M059J (cell line): ENCODE results near the gene ARL15. TPM values are rescaled to one million over a fixed set of nuclear protein-coding genes. Genes with fewer than 3 reads are reported as not detected.
"Not testable (repeated sequence)": the region's sequence is repeated elsewhere in the genome, so short reads cannot be mapped to it uniquely, and the experiment has no call there.

Experiments used
- DNase-seq: peaks from one replicate; pipeline ENCODE4 v3.0.0-alpha.2; 2012; ENCODE audit warnings: low read depth
- total RNA-seq: library from RNA; depleted of rRNA; stranded (reverse); fragments of >200 nt; shearing (Covaris generic); gene quantifications from 2 replicates; pipeline ENCODE4 v1.2.3, GENCODE V29; 2014

Gene ARL15
- total RNA-seq, 1 experiment from 2014 or later = 20.6 TPM

DNA sequence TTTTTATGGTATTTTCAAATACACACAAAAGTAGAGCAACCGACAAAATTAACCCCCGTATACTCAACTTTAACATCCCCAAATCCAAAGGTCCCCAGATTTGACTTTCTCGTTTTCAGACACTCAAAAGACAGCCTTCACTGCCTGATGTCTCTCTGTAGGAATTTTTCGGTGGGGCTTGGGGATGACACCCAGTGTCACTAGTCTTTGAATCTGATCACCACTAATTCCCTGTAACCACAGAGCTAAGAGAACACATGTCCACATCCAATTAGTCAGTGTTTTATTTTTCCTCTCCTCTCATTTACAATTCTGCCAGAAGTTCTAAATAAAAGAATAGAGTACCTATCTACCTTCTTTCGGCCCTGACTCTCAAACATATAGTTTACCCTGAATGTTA is 324.6 kb downstream of the ARL15 start:
- no peak for DNase-seq

DNA sequence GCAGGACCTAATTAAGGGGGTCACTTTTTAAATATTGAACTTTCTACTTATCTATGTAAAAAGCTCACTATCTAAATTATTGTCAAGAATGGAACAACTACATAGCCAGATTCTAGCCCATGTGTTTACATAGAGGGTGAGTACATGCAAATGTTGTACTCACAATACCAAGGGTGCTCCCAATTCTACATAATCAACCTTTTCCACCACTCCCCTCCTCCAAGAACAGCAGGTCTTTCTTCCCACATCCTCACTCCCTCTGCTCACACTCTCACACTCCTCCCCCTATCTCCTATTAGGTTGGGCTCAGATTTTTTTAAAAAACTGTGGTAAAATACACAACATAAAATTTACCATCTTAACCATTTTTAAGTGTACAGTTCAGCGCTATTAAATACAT is 325.4 kb downstream of the ARL15 start:
- no peak for DNase-seq

DNA sequence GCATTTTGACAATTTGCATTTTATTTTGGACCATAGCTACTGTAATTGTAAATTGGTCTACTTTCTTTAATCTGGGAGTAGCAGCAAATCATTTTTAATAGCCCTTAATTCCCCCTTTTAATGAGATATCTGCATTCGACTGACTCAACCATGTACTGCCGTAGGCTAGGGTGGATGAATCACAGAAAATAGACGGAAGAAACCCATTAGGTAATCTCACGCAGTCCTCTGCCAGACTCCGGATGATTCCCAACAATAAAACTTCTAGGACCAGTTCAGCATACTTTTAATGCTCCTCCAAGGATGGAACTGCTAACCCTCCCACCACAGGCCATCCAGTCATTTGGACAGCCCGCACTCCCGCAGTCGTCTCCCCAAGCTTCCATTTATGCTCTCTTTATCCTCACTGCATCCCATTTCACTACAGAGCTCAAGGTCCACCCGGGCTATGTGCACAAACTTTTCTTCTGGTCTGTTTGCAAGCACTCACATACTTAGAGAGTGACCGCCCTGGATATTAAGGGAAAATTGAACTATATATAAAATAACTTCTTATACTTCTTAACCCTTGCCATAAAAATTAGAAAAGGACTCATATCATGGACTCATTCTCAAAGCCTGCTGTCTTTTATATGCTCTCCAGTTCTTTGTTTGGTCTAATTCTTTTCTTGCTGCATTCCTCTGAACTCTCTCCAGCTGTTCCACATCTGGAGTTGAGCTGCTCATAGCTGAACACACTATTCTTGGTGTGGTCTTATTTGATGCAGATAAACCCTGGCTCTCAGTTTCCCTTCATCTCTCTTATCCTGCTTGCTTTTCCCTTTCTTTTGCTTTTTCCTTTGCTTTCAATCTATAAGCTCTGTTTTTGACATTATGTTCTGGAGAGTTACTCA is 326.6 kb downstream of the ARL15 start:
- DNase-seq = peak; percentile 89

DNA sequence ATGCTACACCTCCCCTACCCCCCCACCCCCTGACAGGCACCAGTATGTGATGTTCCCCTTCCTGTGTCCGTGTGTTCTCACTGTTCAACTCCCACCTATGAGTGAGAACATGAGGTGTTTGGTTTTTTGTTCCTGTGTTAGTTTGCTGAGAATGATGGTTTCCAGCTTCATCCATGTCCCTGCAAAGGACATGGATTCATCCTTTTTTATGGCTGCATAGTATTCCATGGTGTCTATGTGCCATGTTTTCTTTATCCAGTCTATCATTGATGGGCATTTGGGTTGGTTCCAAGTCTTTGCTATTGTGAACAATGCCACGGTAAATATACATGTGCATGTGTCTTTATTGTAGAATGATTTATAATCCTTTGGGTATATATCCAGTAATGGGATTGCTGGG is 328.1 kb downstream of the ARL15 start:
- DNase-seq = not testable (repeated sequence)

DNA sequence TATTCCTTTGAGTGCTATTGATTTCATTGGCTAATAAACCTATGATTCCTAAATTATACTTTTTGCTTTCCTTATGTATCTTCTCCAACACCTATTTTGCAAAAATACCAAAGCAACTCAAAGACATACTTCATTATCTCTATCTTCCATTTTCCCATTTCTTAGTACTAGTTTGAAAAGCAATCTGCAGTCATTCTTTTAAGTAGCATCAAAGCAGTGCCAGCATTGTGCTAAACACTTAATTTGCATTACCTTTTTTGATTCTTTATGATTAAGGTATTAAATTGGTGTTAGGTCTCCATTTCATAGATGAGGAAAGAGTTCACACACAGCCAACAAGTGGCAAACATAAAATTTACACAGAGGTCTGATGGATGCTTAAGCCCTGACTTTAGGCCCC is 330.3 kb downstream of the ARL15 start:
- no peak for DNase-seq

DNA sequence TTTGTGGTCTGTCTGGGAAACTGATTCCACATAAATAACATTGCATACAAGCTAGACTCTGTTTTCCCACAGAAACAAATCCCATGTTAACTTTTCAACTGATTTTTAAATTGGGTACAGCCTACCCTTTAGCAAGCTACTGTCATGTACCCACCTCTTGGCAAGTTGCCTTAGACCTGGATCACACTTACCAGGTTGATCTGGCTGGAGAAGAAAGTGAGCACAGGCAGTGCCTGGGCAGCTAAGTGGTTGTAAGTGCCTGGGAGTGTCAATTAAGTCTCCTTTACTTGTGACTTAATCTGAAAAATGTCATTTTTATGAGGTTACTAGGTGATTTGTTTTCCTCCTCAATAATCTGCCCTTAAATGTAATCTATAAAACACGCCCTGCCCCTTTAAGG is 336.4 kb downstream of the ARL15 start:
- DNase-seq = no peak

DNA sequence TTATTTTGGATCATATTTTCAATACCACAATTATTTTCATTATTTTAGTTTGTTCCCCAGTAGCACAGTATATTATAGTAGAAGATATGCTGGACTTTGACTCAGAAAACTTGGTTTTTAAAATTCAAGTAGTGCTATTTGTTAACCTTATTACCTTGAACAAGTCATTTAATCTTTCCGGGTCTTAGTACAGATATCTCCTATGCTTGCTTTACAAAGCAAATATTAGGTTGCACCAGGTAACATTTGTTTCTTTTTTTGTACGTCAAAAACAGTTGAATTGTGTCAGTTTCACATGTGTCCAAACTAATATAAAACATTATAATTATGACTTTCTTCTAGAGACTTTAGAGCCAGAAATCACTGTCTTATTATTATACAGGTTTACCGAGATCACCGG is 338.1 kb downstream of the ARL15 start:
- no peak for DNase-seq

DNA sequence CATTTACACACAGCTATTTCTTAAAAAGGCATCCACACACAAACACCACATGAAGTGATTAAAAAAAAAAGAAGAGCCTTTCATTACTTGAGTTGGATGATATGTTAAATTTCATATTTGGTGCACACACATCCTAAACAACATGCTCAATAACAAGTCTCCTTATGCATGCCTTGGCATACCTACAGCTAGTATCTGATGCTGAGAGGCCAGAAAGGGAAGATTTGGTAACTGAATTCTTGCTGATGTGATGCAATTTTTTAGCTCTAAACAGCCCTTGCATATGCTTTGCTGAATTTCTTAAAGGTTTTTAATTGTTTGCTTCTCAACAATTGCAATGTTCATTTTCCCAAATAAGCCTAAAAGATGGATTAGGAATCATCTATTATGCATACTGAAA is 338.8 kb downstream of the ARL15 start:
- no peak for DNase-seq

DNA sequence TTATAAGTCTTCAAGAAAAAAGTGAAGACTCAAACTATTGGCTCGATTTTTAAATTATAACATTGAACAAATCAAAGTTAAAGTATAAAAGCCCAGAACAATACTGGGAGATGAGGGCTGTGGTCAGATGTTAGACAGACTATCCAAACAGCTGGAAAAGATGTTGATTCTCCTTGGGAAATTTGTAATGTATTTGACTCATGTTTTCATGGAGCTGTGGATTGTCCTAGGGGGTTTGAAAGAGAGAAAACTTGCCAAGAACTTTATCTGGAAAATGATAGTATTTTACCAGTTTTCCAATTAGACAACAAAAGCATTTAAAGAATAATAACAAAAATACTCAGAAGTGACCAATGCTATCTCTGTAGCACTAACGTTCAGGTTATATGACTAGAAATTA is 339.2 kb downstream of the ARL15 start:
- DNase-seq = no peak

DNA sequence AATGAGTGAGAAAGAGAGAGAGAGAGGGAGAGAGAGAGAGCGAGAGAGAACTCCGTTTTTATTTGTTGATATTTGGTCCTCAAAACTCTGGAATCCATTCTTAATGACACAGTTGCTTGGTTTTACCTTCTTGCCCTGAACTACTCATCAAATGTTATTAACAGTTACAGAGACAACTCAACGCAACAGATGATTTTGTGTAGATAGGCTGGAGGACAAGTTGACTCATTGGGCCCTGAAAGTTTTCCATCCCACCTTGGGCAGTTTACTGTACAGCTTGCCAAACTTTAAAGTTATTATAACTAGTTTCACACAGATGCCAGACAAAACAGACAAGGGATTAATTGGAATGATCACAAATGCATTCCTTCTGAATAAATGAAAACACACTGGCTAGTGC is 339.9 kb downstream of the ARL15 start:
- no peak for DNase-seq

DNA sequence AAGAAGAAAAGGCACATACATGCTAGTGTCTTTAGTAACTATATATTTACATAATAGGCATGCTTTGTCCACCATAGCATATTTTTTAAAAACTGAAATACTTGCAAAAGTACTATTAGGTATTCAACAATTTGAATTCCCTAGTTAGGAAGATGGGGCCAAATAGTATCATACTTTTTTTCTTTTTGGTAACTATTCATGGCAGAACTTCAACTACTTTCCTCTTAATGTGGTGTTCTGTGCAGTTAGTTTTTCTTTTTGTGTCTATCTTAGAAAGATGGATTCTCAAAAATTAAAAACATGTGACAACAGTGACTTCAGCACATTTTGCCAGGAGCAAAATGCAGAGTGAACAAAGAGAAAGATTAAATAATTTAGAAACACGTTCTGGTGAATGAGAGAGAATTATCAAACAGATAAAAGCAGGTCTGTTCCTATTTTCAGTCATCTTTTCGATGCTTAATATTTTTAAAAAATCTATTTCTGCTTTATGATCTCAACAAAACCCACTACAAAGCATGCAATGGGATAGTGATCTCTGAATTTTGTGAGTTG is 341.1 kb downstream of the ARL15 start:
- DNase-seq = no peak

DNA sequence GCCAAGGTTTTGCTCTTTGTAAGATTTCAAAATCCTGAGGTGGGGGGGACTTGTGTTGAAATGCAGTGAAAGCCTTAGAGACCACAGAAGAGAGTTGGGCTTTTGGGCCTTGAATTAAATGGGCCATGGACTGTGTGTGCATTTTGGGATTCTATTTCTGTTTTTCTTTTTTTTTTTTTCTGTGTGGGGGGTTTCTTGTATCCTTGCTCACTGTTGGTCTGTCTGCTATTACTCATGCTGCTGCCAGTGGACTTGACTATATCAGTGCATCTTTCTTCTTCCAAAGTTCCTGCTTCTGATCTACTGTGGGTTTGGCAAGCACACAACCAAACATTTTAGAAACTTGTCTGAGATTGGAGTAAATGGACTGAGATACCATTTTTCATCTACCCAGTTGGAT is 344.9 kb downstream of the ARL15 start:
- DNase-seq = peak; percentile 21

DNA sequence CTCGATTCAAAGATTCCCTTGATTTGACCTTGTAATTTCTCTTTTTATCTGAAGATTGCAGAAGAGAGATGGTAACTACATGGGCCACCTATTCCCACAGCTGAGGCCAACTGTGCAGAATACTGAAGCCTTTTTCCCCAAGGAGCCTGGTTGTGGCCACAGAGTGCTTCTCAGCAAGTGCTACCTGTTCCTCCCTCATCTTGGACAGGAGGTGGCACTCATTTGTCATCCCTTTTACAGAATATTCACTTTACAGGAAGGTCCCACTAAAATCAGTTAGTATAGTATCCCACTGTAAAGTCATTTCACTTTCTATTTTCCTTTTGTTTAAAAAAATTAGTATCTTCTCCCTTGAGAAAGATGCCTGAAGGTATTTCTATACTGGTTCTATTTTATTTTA is 346.4 kb downstream of the ARL15 start:
- peak; percentile 9 for DNase-seq

DNA sequence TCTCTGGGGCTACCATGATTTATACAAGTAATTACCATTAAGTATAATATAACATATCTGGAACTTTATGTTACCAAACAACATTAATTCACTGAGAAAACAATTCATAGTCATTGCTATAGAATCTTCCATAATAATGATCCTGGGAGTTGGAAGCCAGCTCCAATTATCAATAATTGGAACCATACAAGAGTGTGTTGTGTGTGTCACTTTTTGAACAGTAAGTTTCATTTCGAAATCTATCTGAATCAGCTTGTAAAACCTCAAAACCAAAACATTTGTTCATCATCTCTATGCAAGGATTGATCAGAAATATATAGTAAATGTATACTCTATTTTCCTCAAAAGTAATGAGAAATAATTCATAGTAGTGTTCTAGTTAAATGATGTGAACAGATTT is 348.1 kb downstream of the ARL15 start:
- DNase-seq = no peak

DNA sequence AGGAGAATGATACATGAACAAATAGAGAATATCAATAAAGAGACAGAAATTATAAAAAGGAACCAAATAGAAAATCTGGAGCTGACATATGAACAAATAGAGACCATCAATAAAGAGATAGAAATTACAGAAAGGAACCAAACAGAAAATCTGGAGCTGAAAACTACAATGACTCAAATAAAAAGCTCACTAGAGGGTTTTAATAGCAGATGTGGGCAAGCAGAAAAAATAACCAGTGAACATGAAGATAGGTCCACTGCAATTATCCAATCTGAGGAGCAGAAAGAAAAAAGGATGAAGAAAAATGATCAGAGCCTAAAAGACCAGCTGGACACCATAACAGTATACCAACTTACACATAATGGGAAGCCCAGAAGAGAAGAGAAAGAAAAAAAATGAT is 353.7 kb downstream of the ARL15 start:
- no peak for DNase-seq

DNA sequence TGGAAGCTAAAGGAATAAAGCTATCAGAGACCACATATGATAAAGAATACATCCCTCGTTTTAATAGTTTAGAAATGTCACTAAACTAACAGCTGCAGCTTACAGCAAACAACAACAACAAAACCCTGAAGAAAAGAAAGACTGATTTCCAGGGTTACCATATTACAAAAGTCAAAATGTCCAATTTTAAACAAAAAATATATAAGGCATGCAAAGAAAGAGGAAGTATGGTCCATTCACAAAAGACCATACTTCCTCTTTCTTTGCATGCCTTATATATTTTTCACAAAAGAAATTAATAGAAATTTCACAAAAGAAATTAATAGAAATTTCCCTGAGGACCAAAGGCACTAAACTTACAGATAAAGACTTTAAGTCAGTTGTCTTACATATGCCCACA is 354.2 kb downstream of the ARL15 start:
- no peak for DNase-seq

DNA sequence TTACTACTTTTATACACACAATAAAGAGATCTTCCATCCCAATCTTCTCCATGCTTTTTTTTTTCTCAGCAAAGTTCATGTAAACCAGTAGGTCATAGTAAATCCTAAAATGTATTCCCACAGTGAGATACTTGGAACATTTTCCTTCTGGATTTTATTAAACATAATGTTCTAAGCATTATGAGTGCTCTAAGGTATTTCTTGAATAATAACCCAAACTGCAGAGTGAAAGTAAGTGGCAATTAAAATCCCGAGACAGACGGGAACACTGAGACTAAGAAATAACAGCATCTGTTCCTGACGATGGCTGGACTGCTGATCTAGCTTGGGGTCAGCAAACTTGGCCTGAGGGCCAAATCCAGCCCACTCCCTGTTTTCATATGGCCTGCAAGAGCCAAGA is 359.8 kb downstream of the ARL15 start:
- DNase-seq = no peak

DNA sequence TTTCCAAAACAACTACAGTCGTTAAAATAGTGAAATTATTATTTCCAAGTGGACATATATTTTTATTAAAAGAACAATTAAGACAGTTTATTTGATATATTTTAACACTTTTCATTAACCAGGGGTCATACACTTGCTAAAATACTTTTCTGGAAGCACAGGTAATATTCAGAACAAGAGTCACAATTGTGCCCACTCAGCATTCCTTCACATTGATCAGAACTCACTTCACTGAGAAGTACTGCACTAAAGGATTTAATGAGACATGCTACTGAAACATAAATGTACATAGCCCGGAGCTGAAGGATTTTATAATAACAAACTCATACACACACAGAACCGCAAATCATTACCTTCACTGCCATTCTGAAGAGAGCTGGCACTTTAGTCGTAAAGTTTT is 361.8 kb downstream of the ARL15 start:
- no peak for DNase-seq

DNA sequence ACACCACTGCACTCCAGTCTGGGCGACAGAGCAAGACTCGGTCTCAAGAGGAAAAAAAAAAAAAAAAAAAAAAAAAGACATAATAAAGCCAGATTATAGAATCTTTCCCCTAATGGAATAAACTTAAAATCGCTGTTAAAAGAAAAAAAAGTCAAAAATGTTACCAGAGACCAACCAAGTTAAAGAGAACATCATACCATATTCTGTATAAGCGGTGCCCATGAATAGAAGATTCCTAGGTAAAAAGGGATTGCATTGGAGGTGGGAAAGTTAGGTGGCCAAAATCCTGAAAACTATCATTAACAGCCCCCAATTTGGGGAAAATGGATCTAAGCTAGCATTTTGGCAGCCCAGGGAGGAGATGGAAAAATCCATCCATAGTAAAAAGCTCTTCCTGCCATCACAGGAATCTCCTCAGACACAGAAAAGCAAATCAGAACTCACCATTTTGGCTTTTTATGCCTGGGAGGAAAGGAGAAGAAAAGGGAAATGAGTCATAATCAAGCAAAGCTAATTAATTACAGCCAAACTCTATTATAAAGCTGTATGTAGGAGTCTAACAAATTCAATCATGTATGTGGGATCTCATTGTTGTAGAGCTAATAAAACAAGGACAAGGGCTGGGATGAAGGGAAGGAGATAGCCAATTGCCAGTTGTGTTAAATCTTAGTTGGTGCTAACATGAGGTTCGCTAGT is 363.8 kb downstream of the ARL15 start:
- peak; percentile 41 for DNase-seq

DNA sequence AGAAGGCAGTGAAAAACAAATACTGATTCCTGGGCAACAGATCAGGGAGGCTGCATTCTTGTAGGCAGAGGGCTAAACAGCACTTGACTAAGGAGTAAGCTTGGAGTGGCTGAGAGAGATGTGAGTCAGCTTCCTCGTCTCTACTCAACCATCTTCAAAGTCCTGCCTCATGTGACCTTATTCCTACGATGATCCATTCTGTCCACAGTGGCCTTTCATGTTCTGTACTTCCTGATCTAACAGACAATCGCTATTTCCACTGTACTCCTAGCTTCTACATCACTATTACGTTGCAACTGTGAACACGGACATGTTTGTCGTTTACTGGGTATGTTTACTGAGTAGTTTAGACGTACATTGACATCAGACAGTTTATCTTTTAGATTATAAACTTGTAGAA is 365.4 kb downstream of the ARL15 start:
- DNase-seq = peak; percentile 33

DNA sequence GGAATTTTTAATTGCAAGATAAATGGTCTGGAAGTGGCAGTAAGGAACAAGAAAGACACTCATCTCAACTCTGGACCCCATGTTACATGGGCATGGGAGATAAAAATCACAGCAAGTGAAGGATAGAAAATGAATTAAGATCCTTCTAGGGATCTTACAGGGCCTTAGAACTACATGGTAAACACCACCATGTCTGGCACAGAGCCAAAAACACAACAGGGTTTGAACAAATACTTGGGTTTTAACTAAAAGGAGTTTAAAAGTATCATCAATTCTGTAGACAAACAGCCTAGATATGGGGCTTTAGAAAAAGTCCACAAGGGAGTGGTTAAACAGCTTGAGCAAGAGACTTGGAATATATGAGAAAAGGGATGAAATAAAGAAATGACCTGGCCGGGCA is 366.4 kb downstream of the ARL15 start:
- DNase-seq = no peak

DNA sequence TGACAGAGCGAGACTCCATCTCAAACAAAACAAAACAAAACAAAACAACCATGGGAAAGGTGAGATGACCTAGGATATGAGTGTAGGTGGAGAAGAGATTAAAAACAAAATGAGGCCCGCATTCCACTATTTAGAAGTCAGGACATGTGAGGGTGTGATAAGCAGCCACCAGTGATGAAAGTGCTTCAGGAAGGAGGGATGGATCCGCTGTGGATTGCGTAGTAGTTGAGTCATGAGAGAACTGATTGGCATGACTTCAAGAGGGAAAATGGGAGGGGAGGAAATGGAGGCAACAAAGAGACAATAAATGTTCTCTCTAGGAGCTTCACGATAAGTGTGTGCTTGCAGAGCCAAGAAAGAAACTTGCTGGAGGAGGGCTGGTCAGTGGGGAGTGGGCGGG is 367.6 kb downstream of the ARL15 start:
- DNase-seq = peak; percentile 35

DNA sequence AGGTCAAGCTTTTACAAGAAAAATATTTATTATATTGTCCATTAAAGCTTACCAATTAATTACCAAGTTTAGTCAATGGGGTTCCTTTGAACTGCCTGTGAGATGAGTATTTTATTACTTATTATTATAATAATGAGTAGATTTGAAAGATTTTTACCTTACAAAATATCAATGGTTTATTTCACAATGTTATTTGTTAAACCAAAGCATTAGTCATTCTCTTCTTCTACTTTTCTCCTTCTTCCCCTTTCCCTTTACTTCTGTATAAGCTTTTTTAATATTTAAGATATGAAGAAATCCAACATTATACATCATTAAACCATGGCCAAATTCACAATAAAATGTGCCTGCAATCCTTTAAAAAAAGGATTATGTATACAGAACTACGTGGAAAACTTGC is 369.5 kb downstream of the ARL15 start:
- DNase-seq = no peak
